SK-N-SH (cell line): ENCODE results near the gene CPSF4. TPM values are rescaled to one million over a fixed set of nuclear protein-coding genes. Genes with fewer than 3 reads are reported as not detected.
A peak's percentile ranks its signal among the peaks of the same experiment; 100 is the strongest.

Source experiments
- CTCF ChIA-PET: fragments of 300-600, 350-600 bp; formaldehyde crosslinking; extraction: SDS; loops from one replicate; lab custom pipeline; 2021; lab: Yijun Ruan, JAX
- POLR2A ChIA-PET: fragments of 350-600 bp; sonication (Branson Sonifier 250); formaldehyde crosslinking; extraction: SDS; loops from one replicate; lab custom pipeline; 2020; ENCODE audit warnings: antibody characterized with exemption, inconsistent platforms; lab: Yijun Ruan, JAX
- DNase-seq: peaks from one replicate; pipeline ENCODE4 v3.0.0; 2012
- H2AFZ ChIP-seq: fragments of 200-600 bp; sonication (generic); 2 replicates; pipeline ENCODE4 v1.8.1; 2016; ENCODE audit warnings: antibody characterized with exemption, mild to moderate bottlenecking, low read depth
- H3F3A ChIP-seq: fragments of 200-600 bp; sonication (generic); replicated peaks from 2 replicates; pipeline ENCODE3; 2016; ENCODE audit warnings: antibody characterized with exemption, mild to moderate bottlenecking; ENCODE audit not compliant: insufficient read depth
- H3K27ac ChIP-seq, 2 experiments: fragments of 200-500 bp in 1 of 2; fragments of 200-600 bp in 1 of 2; sonication (Bioruptor generic) in 1 of 2; sonication (generic), shearing (Covaris generic) in 1 of 2; 2 replicates each; pipeline versions ENCODE4 v1.5.1 to v1.6.1; 2014 to 2016; ENCODE audit warnings: low read depth in 2 of 2, inconsistent platforms in 1 of 2, low read length in 1 of 2, mild to moderate bottlenecking in 1 of 2, mixed read lengths in 1 of 2
- H3K27me3 ChIP-seq: fragments of 200-600 bp; sonication (generic), shearing (Covaris generic); 2 replicates; pipeline ENCODE4 v1.6.1; 2016; ENCODE audit warnings: mixed run types; ENCODE audit not compliant: insufficient read depth
- H3K36me3 ChIP-seq, 2 experiments: fragments of 200-500 bp in 1 of 2; fragments of 200-600 bp in 1 of 2; sonication (Bioruptor generic) in 1 of 2; sonication (generic) in 1 of 2; replicated peaks in 1 of 2; 2 replicates each; pipeline versions ENCODE3 to v1.5.1; 2014 to 2016; ENCODE audit warnings: low read length in 1 of 2, mild to moderate bottlenecking in 1 of 2; ENCODE audit not compliant: insufficient read depth in 2 of 2, control insufficient read depth in 1 of 2
- H3K4me1 ChIP-seq, 2 experiments: fragments of 200-500 bp in 1 of 2; fragments of 200-600 bp in 1 of 2; sonication (Bioruptor generic) in 1 of 2; sonication (generic), shearing (Covaris generic) in 1 of 2; 2 replicates each; pipeline versions ENCODE4 v1.5.1 to v1.6.1; 2014 to 2016; ENCODE audit warnings: low read depth in 1 of 2, low read length in 1 of 2, mixed run types in 1 of 2; ENCODE audit not compliant: insufficient read depth in 2 of 2, control insufficient read depth in 1 of 2
- H3K4me2 ChIP-seq: fragments of 200-600 bp; sonication (generic), shearing (Covaris generic); 2 replicates; pipeline ENCODE4 v1.6.1; 2017; ENCODE audit warnings: mixed run types
- H3K4me3 ChIP-seq, 2 experiments: fragments of 200-500 bp in 1 of 2; fragments of 200-600 bp in 1 of 2; sonication (Bioruptor generic) in 1 of 2; sonication (generic), shearing (Covaris generic) in 1 of 2; 2 replicates each; pipeline versions ENCODE4 v1.5.1 to v1.8.1; 2014 to 2016; ENCODE audit warnings: low read depth in 2 of 2, inconsistent platforms in 1 of 2, low read length in 1 of 2, mild to moderate bottlenecking in 1 of 2, mixed read lengths in 1 of 2, moderate library complexity in 1 of 2
- H3K79me2 ChIP-seq: fragments of 200-600 bp; sonication (generic); 2 replicates; pipeline ENCODE4 v1.8.1; 2017; ENCODE audit warnings: mild to moderate bottlenecking; ENCODE audit not compliant: insufficient read depth
- H3K9ac ChIP-seq: fragments of 200-600 bp; sonication (generic); 2 replicates; pipeline ENCODE4 v1.6.1; 2017; ENCODE audit warnings: mixed run types
- H3K9me2 ChIP-seq: fragments of 200-600 bp; sonication (generic); 2 replicates; pipeline ENCODE4 v1.6.1; 2017; ENCODE audit warnings: mixed run types
- H3K9me3 ChIP-seq: fragments of 200-600 bp; sonication (generic); 2 replicates; pipeline ENCODE4 v1.6.1; 2017; ENCODE audit warnings: mixed run types, mild to moderate bottlenecking, moderate library complexity
- H4K20me1 ChIP-seq: fragments of 200-600 bp; sonication (generic); 2 replicates; pipeline ENCODE4 v1.6.1; 2017; ENCODE audit warnings: mild to moderate bottlenecking, mixed run types; ENCODE audit not compliant: insufficient read depth
- JUND ChIP-seq: IDR thresholded peaks from 2 replicates; pipeline ENCODE4 v1.4.0; 2012
- MAX ChIP-seq: IDR thresholded peaks from 2 replicates; pipeline ENCODE4 v1.4.0; 2012; ENCODE audit warnings: low read depth
- MEF2A ChIP-seq: IDR thresholded peaks from 2 replicates; pipeline ENCODE4 v1.4.0; 2012; ENCODE audit warnings: low read depth, borderline replicate concordance
- NFIC ChIP-seq: IDR thresholded peaks from 2 replicates; pipeline ENCODE4 v1.4.0; 2012; ENCODE audit warnings: borderline replicate concordance
- RAD21 ChIP-seq: IDR thresholded peaks from 2 replicates; pipeline ENCODE4 v1.6.1; 2012; ENCODE audit warnings: mild to moderate bottlenecking, low read length
- RCOR1 ChIP-seq: fragments of 150-350 bp; IDR thresholded peaks from 2 replicates; pipeline ENCODE4 v1.6.1; 2017; ENCODE audit warnings: antibody characterized with exemption, low read length
- REST ChIP-seq: IDR thresholded peaks from 2 replicates; pipeline ENCODE4 v1.6.1; 2012; ENCODE audit warnings: mild to moderate bottlenecking, low read depth, low read length, moderate library complexity
- RXRA ChIP-seq: IDR thresholded peaks from 2 replicates; pipeline ENCODE4 v1.4.0; 2012; ENCODE audit warnings: low read depth, mild to moderate bottlenecking, borderline replicate concordance
- YY1 ChIP-seq: IDR thresholded peaks from 2 replicates; pipeline ENCODE4 v1.4.0; 2012; ENCODE audit warnings: low read depth, mild to moderate bottlenecking
- ZBTB33 ChIP-seq: IDR thresholded peaks from 2 replicates; pipeline ENCODE4 v1.4.0; 2012; ENCODE audit warnings: low read depth, borderline replicate concordance
- WGBS: methylation state at CpG from one replicate; pipeline ENCODE4 v1.1.6; 2017; ENCODE audit warnings: low lambda C conversion rate; 5-methylcytosine and 5-hydroxymethylcytosine counted together
- polyA plus RNA-seq, 3 experiments: library from polyadenylated mRNA; depleted of rRNA; stranded (reverse); fragments of >200 nt; gene quantifications; 2 replicates each; pipeline ENCODE4 v1.2.3, GENCODE V29; 2012

The CPSF4 gene
- polyA plus RNA-seq, 1 of the 3 experiments (the other 2 are of a cell fraction), result 101 TPM

- Histone ChIP-seq H3F3A (no peaks in the 10 kb centered on the region), H4K20me1 (peaks cover 3% of the 10 kb centered on the region; the same call in 1 of the 2 replicates), H3K79me2 (peaks cover 75% of the 10 kb centered on the region), H3K4me3 (no peak overlapping the region), H3K4me2 (no peak overlapping the region), H3K9me2 (no peaks in the 10 kb centered on the region), H3K36me3 (peaks cover 28 to 38% of the 10 kb centered on the region in 2 experiments), H3K27ac (peak overlapping the region in 1 of 2 experiments; percentile 2; a peak in 1 of 4 replicates), H2AFZ (no peak overlapping the region), H3K4me1 (peaks cover 4 to 8% of the 10 kb centered on the region in 2 experiments; a peak in 2 of 4 replicates), H3K9ac (no peak overlapping the region), H3K27me3 (no peaks in the 10 kb centered on the region), H3K9me3 (no peaks in the 10 kb centered on the region)
- ChIA-PET CTCF (interaction anchor here (0.8 to 1.2 kb wide), 3 partner anchors 11 to 45 kb away, joined by 3 read pairs; no protein-coding TSS in a partner anchor), POLR2A (no interaction called here)
- TF ChIP-seq REST (no peak), ZBTB33 (no peak), JUND (no peak), RCOR1 (no peak)
- WGBS, result 92% methylated on average over 14 of the region's 15 CpGs
- no peak for DNase-seq
These were observed 40.0 kb downstream of the CPSF4 start for GRCh38 chr7:99478464-99479440.

GRCh38 chr7:99485094-99485493 lies 46.4 kb downstream of the CPSF4 start:
- H3F3A ChIP-seq, result peaks cover 7% of the 10 kb centered on the region
- WGBS, result 93% methylated on average over 5 of the region's 5 CpGs
- no peaks in the 10 kb centered on the region for H4K20me1 ChIP-seq
- no peak overlapping the region for H3K9ac ChIP-seq
- H3K27me3 ChIP-seq, result no peaks in the 10 kb centered on the region
- H3K4me3 ChIP-seq, result no peak overlapping the region
- ChIA-PET CTCF (no interaction called here), POLR2A (no interaction called here)
- H3K4me2 ChIP-seq, result no peak overlapping the region
- peaks cover 20% of the 10 kb centered on the region; the same call in 1 of the 2 replicates for H3K79me2 ChIP-seq
- no peak overlapping the region for H3K27ac ChIP-seq
- TF ChIP-seq RXRA (no peak), NFIC (no peak), YY1 (no peak), MEF2A (no peak), RAD21 (no peak), MAX (no peak)
- no peaks in the 10 kb centered on the region; a peak in 1 of 4 replicates for H3K4me1 ChIP-seq
- H3K9me3 ChIP-seq, result no peaks in the 10 kb centered on the region
- H3K9me2 ChIP-seq, result no peaks in the 10 kb centered on the region
- no peak for DNase-seq
- H2AFZ ChIP-seq, result no peak overlapping the region
- peaks cover 20 to 40% of the 10 kb centered on the region in 2 experiments for H3K36me3 ChIP-seq
